Naive B cell (primary cell): ENCODE results near the gene RYR3. TPM values are rescaled to one million over a fixed set of nuclear protein-coding genes. Genes with fewer than 3 reads are reported as not detected.

Source experiments
- ATAC-seq, 2 donors: fragments of 150-1000 bp; cut with Tn5 transposase; 2 replicates each; pipeline ENCODE4 v1.10.0; 2021; ENCODE audit warnings: low read depth in 2 of 2, mild to moderate bottlenecking in 2 of 2, moderate library complexity in 2 of 2
- DNase-seq: peaks from one replicate; pipeline ENCODE4 v3.0.0; 2022
- H3K27ac Mint-ChIP-seq, 6 donors: one replicate each; pipeline ENCODE4 v1.8.0; 2020 to 2022; ENCODE audit warnings: mild to moderate bottlenecking in 6 of 6, mixed read lengths in 6 of 6, moderate library complexity in 5 of 6, inconsistent platforms in 2 of 6
- H3K27me3 Mint-ChIP-seq, 3 donors: one replicate each; pipeline ENCODE4 v1.8.0; 2021 to 2022; ENCODE audit warnings: mixed read lengths in 3 of 3, mild to moderate bottlenecking in 1 of 3
- H3K36me3 Mint-ChIP-seq, 2 donors: one replicate each; pipeline ENCODE4 v1.8.0; 2020 to 2022; ENCODE audit warnings: mixed read lengths in 2 of 2, inconsistent platforms in 1 of 2, mild to moderate bottlenecking in 1 of 2
- H3K4me1 Mint-ChIP-seq, 3 donors: one replicate each; pipeline ENCODE4 v1.8.0; 2020 to 2022; ENCODE audit warnings: mixed read lengths in 3 of 3, inconsistent platforms in 1 of 3, mild to moderate bottlenecking in 1 of 3, moderate library complexity in 1 of 3
- H3K4me3 Mint-ChIP-seq, 8 donors: one replicate each; pipeline ENCODE4 v1.8.0; 2020 to 2022; ENCODE audit warnings: mild to moderate bottlenecking in 8 of 8, mixed read lengths in 8 of 8, moderate library complexity in 8 of 8, inconsistent platforms in 2 of 8
- H3K9me3 Mint-ChIP-seq, 7 donors: one replicate each; pipeline ENCODE4 v1.8.0; 2020 to 2022; ENCODE audit warnings: mixed read lengths in 7 of 7, mild to moderate bottlenecking in 5 of 7, inconsistent platforms in 2 of 7, moderate library complexity in 1 of 7
- polyA plus RNA-seq, 6 donors: library from polyadenylated mRNA; unstranded; fragments of 300-500 nt; fragmentation: Illumina TruSeq; gene quantifications; one replicate each; pipeline ENCODE4 v1.2.3, GENCODE V29; 2021; ENCODE audit warnings: low read depth in 6 of 6

Gene RYR3
- polyA plus RNA-seq, 6 donors from 2014 or later, result 0.14 to 0.86 (median 0.23) TPM

GRCh38 chr15:33612721-33613304, 302.0 kb downstream of the RYR3 start:
- Mint-ChIP-seq H3K4me1 (no peaks in the 10 kb centered on the region), H3K36me3 (no peaks in the 10 kb centered on the region), H3K27me3 (peaks cover 0 to 6% (median 5%) of the 10 kb centered on the region in 3 donors), H3K9me3 (no peaks in the 10 kb centered on the region), H3K4me3 (no peak overlapping the region), H3K27ac (no peak overlapping the region)
- DNase-seq (no peak), ATAC-seq (no peak)

- H3K9me3 Mint-ChIP-seq, result peaks cover 0 to 2% (median 0%) of the 10 kb centered on the region in 7 donors
- H3K4me1 Mint-ChIP-seq, result no peaks in the 10 kb centered on the region
- H3K27me3 Mint-ChIP-seq, result peaks cover 0 to 6% (median 5%) of the 10 kb centered on the region in 3 donors
- no peak for DNase-seq
- no peaks in the 10 kb centered on the region for H3K36me3 Mint-ChIP-seq
- H3K4me3 Mint-ChIP-seq, result no peak overlapping the region
- H3K27ac Mint-ChIP-seq, result no peak overlapping the region
- ATAC-seq, result no peak
These were observed 305.7 kb downstream of the RYR3 start for GRCh38 chr15:33616475-33616874.

GRCh38 chr15:33618350-33618749, 307.6 kb downstream of the RYR3 start:
- Mint-ChIP-seq H3K27me3 (peaks cover 5 to 12% (median 7%) of the 10 kb centered on the region in 3 donors), H3K9me3 (peaks cover 0 to 4% (median 0%) of the 10 kb centered on the region in 7 donors), H3K27ac (no peak overlapping the region), H3K4me1 (no peaks in the 10 kb centered on the region), H3K36me3 (no peaks in the 10 kb centered on the region), H3K4me3 (no peak overlapping the region)
- no peak for ATAC-seq
- no peak for DNase-seq

- H3K36me3 Mint-ChIP-seq, result no peaks in the 10 kb centered on the region
- H3K9me3 Mint-ChIP-seq, result peaks cover 3 to 10% (median 4%) of the 10 kb centered on the region in 7 donors
- ATAC-seq (no peak), DNase-seq (no peak)
- no peak overlapping the region for H3K27ac Mint-ChIP-seq
- H3K27me3 Mint-ChIP-seq, result peaks cover 10 to 16% (median 14%) of the 10 kb centered on the region in 3 donors
- no peaks in the 10 kb centered on the region for H3K4me1 Mint-ChIP-seq
- no peak overlapping the region for H3K4me3 Mint-ChIP-seq
These were observed 310.4 kb downstream of the RYR3 start for GRCh38 chr15:33621141-33621540.

GRCh38 chr15:33623010-33623409, 312.2 kb downstream of the RYR3 start:
- Mint-ChIP-seq H3K27me3 (peaks cover 14 to 24% (median 16%) of the 10 kb centered on the region in 3 donors), H3K27ac (no peak overlapping the region), H3K4me1 (no peaks in the 10 kb centered on the region), H3K36me3 (no peaks in the 10 kb centered on the region), H3K4me3 (no peak overlapping the region), H3K9me3 (peaks cover 5 to 14% (median 7%) of the 10 kb centered on the region in 7 donors)
- DNase-seq (no peak), ATAC-seq (no peak)

GRCh38 chr15:33624439-33624838, 313.7 kb downstream of the RYR3 start:
- H3K36me3 Mint-ChIP-seq, result no peaks in the 10 kb centered on the region
- H3K9me3 Mint-ChIP-seq, result peaks cover 5 to 14% (median 7%) of the 10 kb centered on the region in 7 donors
- H3K27me3 Mint-ChIP-seq, result peaks cover 14 to 24% (median 17%) of the 10 kb centered on the region in 3 donors
- ATAC-seq (no peak), DNase-seq (no peak)
- no peaks in the 10 kb centered on the region for H3K4me1 Mint-ChIP-seq
- H3K4me3 Mint-ChIP-seq, result no peak overlapping the region
- H3K27ac Mint-ChIP-seq, result no peak overlapping the region

GRCh38 chr15:33629647-33630046, 318.9 kb downstream of the RYR3 start:
- no peak for DNase-seq
- Mint-ChIP-seq H3K4me1 (no peaks in the 10 kb centered on the region), H3K27ac (no peak overlapping the region), H3K27me3 (peaks cover 8 to 21% (median 10%) of the 10 kb centered on the region in 3 donors), H3K4me3 (no peak overlapping the region), H3K9me3 (peaks cover 3 to 12% (median 7%) of the 10 kb centered on the region in 7 donors), H3K36me3 (no peaks in the 10 kb centered on the region)
- ATAC-seq, result no peak

GRCh38 chr15:33636234-33636633, 325.5 kb downstream of the RYR3 start:
- H3K36me3 Mint-ChIP-seq, result no peaks in the 10 kb centered on the region
- H3K4me1 Mint-ChIP-seq, result peaks cover 0 to 14% (median 4%) of the 10 kb centered on the region in 3 donors
- no peaks in the 10 kb centered on the region for H3K9me3 Mint-ChIP-seq
- no peak overlapping the region for H3K27ac Mint-ChIP-seq
- peaks cover 0 to 4% (median 0%) of the 10 kb centered on the region in 3 donors for H3K27me3 Mint-ChIP-seq
- ATAC-seq (no peak), DNase-seq (no peak)
- H3K4me3 Mint-ChIP-seq, result no peak overlapping the region

- no peak for ATAC-seq
- Mint-ChIP-seq H3K4me1 (peaks cover 0 to 14% (median 4%) of the 10 kb centered on the region in 3 donors), H3K27me3 (peaks cover 0 to 4% (median 0%) of the 10 kb centered on the region in 3 donors)
These were observed 326.2 kb downstream of the RYR3 start for GRCh38 chr15:33636958-33637357.

GRCh38 chr15:33638453-33638852, 327.7 kb downstream of the RYR3 start:
- H3K27me3 Mint-ChIP-seq, result peaks cover 0 to 1% (median 0%) of the 10 kb centered on the region in 3 donors
- ATAC-seq (no peak), DNase-seq (no peak)
- H3K27ac Mint-ChIP-seq, result peak overlapping the region in 1 of 6 donors; percentile 18
- H3K36me3 Mint-ChIP-seq, result no peaks in the 10 kb centered on the region
- no peaks in the 10 kb centered on the region for H3K9me3 Mint-ChIP-seq
- peak overlapping the region in 1 of 8 donors; percentile 29 for H3K4me3 Mint-ChIP-seq
- H3K4me1 Mint-ChIP-seq, result peaks cover 0 to 14% (median 4%) of the 10 kb centered on the region in 3 donors

More at GRCh38 chr15:33636958-33637357, 326.2 kb downstream of the RYR3 start:
- Mint-ChIP-seq H3K4me3 (no peak overlapping the region), H3K36me3 (no peaks in the 10 kb centered on the region), H3K9me3 (no peaks in the 10 kb centered on the region), H3K27ac (no peak overlapping the region)
- no peak for DNase-seq

- Mint-ChIP-seq H3K9me3 (no peaks in the 10 kb centered on the region), H3K27me3 (no peaks in the 10 kb centered on the region), H3K36me3 (no peaks in the 10 kb centered on the region), H3K27ac (peak overlapping the region in 1 of 6 donors; percentile 18), H3K4me3 (peak overlapping the region in 1 of 8 donors; percentile 29), H3K4me1 (peaks cover 0 to 14% (median 4%) of the 10 kb centered on the region in 3 donors)
- DNase-seq (no peak), ATAC-seq (no peak)
These were observed 328.3 kb downstream of the RYR3 start for GRCh38 chr15:33639051-33639450.

- no peak for DNase-seq
- no peak for ATAC-seq
- Mint-ChIP-seq H3K4me1 (peaks cover 0 to 14% (median 4%) of the 10 kb centered on the region in 3 donors), H3K36me3 (no peaks in the 10 kb centered on the region), H3K27ac (peak overlapping the region in 1 of 6 donors; percentile 13), H3K27me3 (no peaks in the 10 kb centered on the region), H3K4me3 (peak overlapping the region in 1 of 8 donors; percentile 25), H3K9me3 (no peaks in the 10 kb centered on the region)
These were observed 328.7 kb downstream of the RYR3 start for GRCh38 chr15:33639456-33639855.

- no peaks in the 10 kb centered on the region for H3K36me3 Mint-ChIP-seq
- ATAC-seq (peak in 1 of 2 donors; percentile 18), DNase-seq (no peak)
- H3K9me3 Mint-ChIP-seq, result no peaks in the 10 kb centered on the region
- peaks cover 0 to 14% (median 4%) of the 10 kb centered on the region in 3 donors for H3K4me1 Mint-ChIP-seq
- H3K27ac Mint-ChIP-seq, result peak overlapping the region in 2 of 6 donors; percentile 13 to 76
- H3K27me3 Mint-ChIP-seq, result no peaks in the 10 kb centered on the region
- peak overlapping the region in 6 of 8 donors; percentile 3 to 57 (median 26) for H3K4me3 Mint-ChIP-seq
These were observed 329.2 kb downstream of the RYR3 start for GRCh38 chr15:33639978-33640377.

GRCh38 chr15:33641069-33641468, 330.3 kb downstream of the RYR3 start:
- H3K27ac Mint-ChIP-seq, result peak overlapping the region in 1 of 6 donors; percentile 27
- H3K27me3 Mint-ChIP-seq, result no peaks in the 10 kb centered on the region
- no peak for ATAC-seq
- DNase-seq, result no peak
- no peak overlapping the region for H3K4me3 Mint-ChIP-seq
- H3K9me3 Mint-ChIP-seq, result no peaks in the 10 kb centered on the region
- peaks cover 0 to 14% (median 4%) of the 10 kb centered on the region in 3 donors for H3K4me1 Mint-ChIP-seq
- no peaks in the 10 kb centered on the region for H3K36me3 Mint-ChIP-seq
